K562 (cell line): ENCODE data around the gene VGLL4. TPM values are rescaled to one million over a fixed set of nuclear protein-coding genes. Genes with fewer than 3 reads are reported as not detected.

Source experiments
- MAFK ChIP-seq: IDR thresholded peaks from 2 replicates; pipeline ENCODE4 v1.6.1; 2011; ENCODE audit warnings: low read length, improper control_type of control experiment
- RBM34 ChIP-seq: fragments of 200-400 bp; formaldehyde crosslinking; IDR thresholded peaks from 2 replicates; pipeline ENCODE4 v1.6.1; 2018; ENCODE audit warnings: low read length, borderline replicate concordance; ENCODE audit not compliant: insufficient read depth
- RHOXF2B ChIP-seq: fragments of 250-450 bp; sonication (Bioruptor Pico); conservative IDR thresholded peaks from 2 replicates; pipeline ENCODE4 v1.5.1; 2021
- ZNF224 ChIP-seq: sonication (generic); formaldehyde crosslinking; IDR thresholded peaks from 2 replicates; pipeline ENCODE4 v1.8.0; 2022; ENCODE audit warnings: mild to moderate bottlenecking, missing genetic modification reagents
- polyA plus RNA-seq, 8 experiments: library from polyadenylated mRNA; depleted of rRNA in 4 of 8; stranded (reverse) in 5 of 8; unstranded in 3 of 8; fragments of >200 nt; fragmentation: Nextera tagmentation in 2 of 8; fragmentation: Illumina TruSeq in 1 of 8; extraction: Ambion mirVana in 2 of 8; extraction: Trizol in 1 of 8; gene quantifications; 2 replicates each; pipeline versions ENCODE4 v1.2.1 to v1.2.3, GENCODE V29; 2011 to 2014; ENCODE audit warnings: inconsistent platforms in 1 of 8, missing spikeins in 1 of 8
- total RNA-seq, 7 experiments: library from RNA; depleted of rRNA in 6 of 7; stranded (reverse); fragments of >200 nt in 6 of 7; fragmentation: Illumina TruSeq in 2 of 7; extraction: Trizol in 2 of 7; gene quantifications; 2 replicates each; pipeline versions ENCODE4 v1.2.1 to v1.2.3, GENCODE V29; 2011 to 2021; ENCODE audit warnings: low replicate concordance in 1 of 7
- TF ChIP-seq, protein P1 (sequence below): fragments of 250-450 bp; sonication (Bioruptor Pico); IDR thresholded peaks from 2 replicates; pipeline ENCODE4 v1.4.0; 2020
- TF ChIP-seq, protein P2 (sequence below), 2 experiments: fragments of 450-650 bp; IDR thresholded peaks; 2 replicates each; pipeline ENCODE4 v1.6.1; 2016; ENCODE audit warnings: mild to moderate bottlenecking in 2 of 2, borderline replicate concordance in 1 of 2, low read depth in 1 of 2, moderate library complexity in 1 of 2
- TF ChIP-seq, protein P3 (sequence below), 2 experiments: fragments of 250-450 bp in 1 of 2; fragments of 450-650 bp in 1 of 2; sonication (Bioruptor Pico) in 1 of 2; IDR thresholded peaks; 2 replicates each; pipeline versions ENCODE4 v1.6.1 to v1.8.0; 2016 to 2021; ENCODE audit warnings: mild to moderate bottlenecking in 2 of 2, moderate library complexity in 2 of 2, missing compliant biosample characterization in 1 of 2, missing genetic modification characterization in 1 of 2

VGLL4 gene
- total and polyA plus RNA-seq, 9 of the 15 experiments (the other 6 are each of a cell fraction or from before 2014, with no cell fraction given), result 0.27 to 10.9 (median 8.6) TPM

DNA sequence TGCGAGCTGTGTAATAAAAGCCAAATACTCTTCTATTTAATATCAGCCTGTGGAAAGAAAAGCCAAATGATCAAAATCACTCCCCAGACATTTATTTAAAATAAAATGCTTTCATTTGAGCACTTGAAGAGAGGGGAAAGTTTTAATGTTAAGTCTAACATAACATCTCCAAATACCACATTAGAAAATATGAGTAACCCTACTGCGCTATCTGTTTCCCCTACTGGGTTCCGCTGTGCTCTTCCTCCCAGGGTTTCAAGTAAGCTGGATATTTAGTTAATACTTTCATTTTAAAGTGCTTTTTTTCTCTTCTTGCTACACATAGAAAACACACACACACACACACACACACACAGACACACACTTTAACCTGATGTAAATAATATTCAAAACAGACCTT lies 6.7 kb upstream of the VGLL4 start (continued):
- no peak for TF ChIP-seq MAFK
- no peak for TF ChIP-seq RHOXF2B
- TF ChIP-seq, protein P1, sequence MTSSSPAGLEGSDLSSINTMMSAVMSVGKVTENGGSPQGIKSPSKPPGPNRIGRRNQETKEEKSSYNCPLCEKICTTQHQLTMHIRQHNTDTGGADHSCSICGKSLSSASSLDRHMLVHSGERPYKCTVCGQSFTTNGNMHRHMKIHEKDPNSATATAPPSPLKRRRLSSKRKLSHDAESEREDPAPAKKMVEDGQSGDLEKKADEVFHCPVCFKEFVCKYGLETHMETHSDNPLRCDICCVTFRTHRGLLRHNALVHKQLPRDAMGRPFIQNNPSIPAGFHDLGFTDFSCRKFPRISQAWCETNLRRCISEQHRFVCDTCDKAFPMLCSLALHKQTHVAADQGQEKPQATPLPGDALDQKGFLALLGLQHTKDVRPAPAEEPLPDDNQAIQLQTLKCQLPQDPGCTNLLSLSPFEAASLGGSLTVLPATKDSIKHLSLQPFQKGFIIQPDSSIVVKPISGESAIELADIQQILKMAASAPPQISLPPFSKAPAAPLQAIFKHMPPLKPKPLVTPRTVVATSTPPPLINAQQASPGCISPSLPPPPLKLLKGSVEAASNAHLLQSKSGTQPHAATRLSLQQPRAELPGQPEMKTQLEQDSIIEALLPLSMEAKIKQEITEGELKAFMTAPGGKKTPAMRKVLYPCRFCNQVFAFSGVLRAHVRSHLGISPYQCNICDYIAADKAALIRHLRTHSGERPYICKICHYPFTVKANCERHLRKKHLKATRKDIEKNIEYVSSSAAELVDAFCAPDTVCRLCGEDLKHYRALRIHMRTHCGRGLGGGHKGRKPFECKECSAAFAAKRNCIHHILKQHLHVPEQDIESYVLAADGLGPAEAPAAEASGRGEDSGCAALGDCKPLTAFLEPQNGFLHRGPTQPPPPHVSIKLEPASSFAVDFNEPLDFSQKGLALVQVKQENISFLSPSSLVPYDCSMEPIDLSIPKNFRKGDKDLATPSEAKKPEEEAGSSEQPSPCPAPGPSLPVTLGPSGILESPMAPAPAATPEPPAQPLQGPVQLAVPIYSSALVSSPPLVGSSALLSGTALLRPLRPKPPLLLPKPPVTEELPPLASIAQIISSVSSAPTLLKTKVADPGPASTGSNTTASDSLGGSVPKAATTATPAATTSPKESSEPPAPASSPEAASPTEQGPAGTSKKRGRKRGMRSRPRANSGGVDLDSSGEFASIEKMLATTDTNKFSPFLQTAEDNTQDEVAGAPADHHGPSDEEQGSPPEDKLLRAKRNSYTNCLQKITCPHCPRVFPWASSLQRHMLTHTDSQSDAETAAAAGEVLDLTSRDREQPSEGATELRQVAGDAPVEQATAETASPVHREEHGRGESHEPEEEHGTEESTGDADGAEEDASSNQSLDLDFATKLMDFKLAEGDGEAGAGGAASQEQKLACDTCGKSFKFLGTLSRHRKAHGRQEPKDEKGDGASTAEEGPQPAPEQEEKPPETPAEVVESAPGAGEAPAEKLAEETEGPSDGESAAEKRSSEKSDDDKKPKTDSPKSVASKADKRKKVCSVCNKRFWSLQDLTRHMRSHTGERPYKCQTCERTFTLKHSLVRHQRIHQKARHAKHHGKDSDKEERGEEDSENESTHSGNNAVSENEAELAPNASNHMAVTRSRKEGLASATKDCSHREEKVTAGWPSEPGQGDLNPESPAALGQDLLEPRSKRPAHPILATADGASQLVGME (CRISPR knock-in tag), result no peak
- no peak for TF ChIP-seq RBM34
- no peak for TF ChIP-seq ZNF224 (CRISPR knock-in tag)
- TF ChIP-seq, protein P2, sequence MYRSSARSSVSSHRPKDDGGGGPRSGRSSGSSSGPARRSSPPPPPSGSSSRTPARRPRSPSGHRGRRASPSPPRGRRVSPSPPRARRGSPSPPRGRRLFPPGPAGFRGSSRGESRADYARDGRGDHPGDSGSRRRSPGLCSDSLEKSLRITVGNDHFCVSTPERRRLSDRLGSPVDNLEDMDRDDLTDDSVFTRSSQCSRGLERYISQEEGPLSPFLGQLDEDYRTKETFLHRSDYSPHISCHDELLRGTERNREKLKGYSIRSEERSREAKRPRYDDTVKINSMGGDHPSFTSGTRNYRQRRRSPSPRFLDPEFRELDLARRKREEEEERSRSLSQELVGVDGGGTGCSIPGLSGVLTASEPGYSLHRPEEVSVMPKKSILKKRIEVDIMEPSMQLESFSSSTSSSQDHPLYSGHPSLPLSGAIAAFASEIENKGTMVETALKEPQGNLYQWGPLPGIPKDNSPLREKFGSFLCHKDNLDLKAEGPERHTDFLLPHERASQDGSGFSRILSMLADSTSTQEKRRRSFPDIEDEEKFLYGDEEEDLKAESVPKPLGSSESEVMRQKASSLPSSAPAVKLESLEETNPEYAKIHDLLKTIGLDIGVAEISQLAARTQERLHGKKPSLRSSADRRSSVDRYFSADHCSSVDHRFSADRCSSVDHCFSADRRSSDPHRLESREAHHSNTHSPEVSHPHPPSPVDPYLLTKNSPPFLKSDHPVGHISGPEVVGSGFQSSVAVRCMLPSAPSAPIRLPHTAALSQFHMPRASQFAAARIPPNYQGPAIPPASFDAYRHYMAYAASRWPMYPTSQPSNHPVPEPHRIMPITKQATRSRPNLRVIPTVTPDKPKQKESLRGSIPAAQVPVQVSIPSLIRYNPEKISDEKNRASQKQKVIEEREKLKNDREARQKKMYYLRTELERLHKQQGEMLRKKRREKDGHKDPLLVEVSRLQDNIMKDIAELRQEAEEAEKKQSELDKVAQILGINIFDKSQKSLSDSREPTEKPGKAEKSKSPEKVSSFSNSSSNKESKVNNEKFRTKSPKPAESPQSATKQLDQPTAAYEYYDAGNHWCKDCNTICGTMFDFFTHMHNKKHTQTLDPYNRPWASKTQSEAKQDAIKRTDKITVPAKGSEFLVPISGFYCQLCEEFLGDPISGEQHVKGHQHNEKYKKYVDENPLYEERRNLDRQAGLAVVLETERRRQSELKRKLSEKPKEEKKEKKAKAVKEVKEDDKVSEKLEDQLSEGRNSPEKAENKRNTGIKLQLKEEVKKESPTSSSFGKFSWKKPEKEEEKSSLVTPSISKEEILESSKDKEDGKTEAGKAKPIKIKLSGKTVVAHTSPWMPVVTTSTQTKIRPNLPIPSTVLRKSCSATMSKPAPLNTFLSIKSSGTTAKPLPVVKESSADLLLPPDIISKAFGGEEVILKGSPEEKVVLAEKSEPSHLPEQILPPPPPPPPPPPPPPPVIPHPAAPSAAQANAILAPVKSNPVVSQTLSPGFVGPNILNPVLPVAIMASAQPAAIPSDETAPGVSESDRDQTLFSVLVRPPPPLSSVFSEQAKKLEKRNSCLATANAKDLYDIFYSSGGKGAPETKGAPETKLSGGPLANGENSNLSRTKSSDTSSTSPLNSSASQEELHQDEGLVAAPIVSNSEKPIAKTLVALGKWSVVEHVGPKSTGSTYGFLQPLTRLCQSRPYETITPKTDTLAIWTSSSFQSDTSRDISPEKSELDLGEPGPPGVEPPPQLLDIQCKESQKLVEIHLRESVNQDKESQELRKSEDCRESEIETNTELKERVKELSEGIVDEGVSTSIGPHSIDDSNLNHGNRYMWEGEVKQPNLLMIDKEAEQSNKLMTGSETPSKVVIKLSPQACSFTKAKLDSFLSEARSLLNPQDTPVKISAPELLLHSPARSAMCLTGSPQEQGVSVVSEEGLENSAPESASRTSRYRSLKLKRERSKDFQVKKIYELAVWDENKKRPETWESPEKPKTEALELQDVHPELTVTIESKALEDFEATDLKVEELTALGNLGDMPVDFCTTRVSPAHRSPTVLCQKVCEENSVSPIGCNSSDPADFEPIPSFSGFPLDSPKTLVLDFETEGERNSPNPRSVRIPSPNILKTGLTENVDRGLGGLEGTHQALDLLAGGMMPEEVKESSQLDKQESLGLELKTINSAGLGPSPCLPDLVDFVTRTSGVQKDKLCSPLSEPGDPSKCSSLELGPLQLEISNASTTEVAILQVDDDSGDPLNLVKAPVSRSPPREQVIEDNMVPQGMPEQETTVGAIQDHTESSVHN (IDR thresholded peaks at IDR 0.05; ENCODE audit: borderline replicate concordance in 1 of 2, low read depth in 1 of 2), result no peak
- TF ChIP-seq, protein P3, sequence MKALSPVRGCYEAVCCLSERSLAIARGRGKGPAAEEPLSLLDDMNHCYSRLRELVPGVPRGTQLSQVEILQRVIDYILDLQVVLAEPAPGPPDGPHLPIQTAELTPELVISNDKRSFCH (CRISPR knock-in tag; IDR thresholded peaks at IDR 0.05), result no peak
- TF ChIP-seq, protein P3 (tag; IDR thresholded peaks at IDR 0.05), result no peak
